ENCODE data around the gene HOXB3.

DNA sequence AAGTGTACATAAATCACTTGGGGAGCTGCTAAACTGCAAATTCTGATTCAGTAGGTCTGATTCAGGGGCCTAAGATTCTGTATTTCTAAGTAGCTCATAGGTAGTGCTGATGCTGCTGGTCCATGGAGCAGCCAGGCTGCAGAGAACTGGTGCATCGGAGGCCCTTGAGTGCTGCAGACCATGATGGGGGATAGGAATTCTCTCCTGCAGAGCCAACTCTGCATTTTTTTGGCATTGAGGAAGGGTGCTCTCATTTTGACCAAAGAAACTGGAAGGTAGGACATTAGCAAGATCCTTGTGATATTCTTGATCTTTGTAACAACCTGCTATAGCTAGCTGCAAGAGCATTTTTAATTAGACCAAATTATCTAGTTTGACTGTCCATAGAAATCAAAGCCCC is 49.8 kb downstream of the HOXB3 start:
- no peak for TF ChIP-seq EZH2 (IDR thresholded peaks at IDR 0.05; ENCODE audit: insufficient read depth, low read length)
- TF ChIP-seq, protein P1, sequence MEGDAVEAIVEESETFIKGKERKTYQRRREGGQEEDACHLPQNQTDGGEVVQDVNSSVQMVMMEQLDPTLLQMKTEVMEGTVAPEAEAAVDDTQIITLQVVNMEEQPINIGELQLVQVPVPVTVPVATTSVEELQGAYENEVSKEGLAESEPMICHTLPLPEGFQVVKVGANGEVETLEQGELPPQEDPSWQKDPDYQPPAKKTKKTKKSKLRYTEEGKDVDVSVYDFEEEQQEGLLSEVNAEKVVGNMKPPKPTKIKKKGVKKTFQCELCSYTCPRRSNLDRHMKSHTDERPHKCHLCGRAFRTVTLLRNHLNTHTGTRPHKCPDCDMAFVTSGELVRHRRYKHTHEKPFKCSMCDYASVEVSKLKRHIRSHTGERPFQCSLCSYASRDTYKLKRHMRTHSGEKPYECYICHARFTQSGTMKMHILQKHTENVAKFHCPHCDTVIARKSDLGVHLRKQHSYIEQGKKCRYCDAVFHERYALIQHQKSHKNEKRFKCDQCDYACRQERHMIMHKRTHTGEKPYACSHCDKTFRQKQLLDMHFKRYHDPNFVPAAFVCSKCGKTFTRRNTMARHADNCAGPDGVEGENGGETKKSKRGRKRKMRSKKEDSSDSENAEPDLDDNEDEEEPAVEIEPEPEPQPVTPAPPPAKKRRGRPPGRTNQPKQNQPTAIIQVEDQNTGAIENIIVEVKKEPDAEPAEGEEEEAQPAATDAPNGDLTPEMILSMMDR (IDR thresholded peaks at IDR 0.05; ENCODE audit: insufficient read depth, low read depth, low read length): no peak

All from astrocyte (in vitro differentiated cells and primary cell).